Smooth muscle cell (in vitro differentiated cells): ENCODE results near the gene GPHB5. TPM values are rescaled to one million over a fixed set of nuclear protein-coding genes. Genes with fewer than 3 reads are reported as not detected.

ENCODE experiments used
- DNase-seq: peaks from one replicate; lab custom pipeline; 2025; ENCODE audit not compliant: unreplicated experiment; lab: John Stamatoyannopoulos, UW
- H2AFZ ChIP-seq: fragments of 200-600 bp; sonication (generic); 2 replicates; pipeline ENCODE4 v1.6.0; 2016; ENCODE audit warnings: antibody characterized with exemption, low read depth, mild to moderate bottlenecking
- H3F3A ChIP-seq: fragments of 200-600 bp; sonication (generic); 2 replicates; pipeline ENCODE4 v1.6.0; 2017; ENCODE audit warnings: antibody characterized with exemption, low read depth
- H3K27ac ChIP-seq: fragments of 200-600 bp; sonication (generic); 2 replicates; pipeline ENCODE4 v1.5.1; 2016; ENCODE audit warnings: low read depth, mild to moderate bottlenecking
- H3K27me3 ChIP-seq: fragments of 200-600 bp; sonication (generic); 2 replicates; pipeline ENCODE4 v1.6.1; 2016; ENCODE audit warnings: low read depth, mild to moderate bottlenecking
- H3K36me3 ChIP-seq: fragments of 200-600 bp; sonication (generic); 2 replicates; pipeline ENCODE4 v1.5.1; 2016; ENCODE audit warnings: low read depth
- H3K4me1 ChIP-seq: fragments of 200-600 bp; sonication (generic); 2 replicates; pipeline ENCODE4 v1.5.1; 2016; ENCODE audit warnings: low read depth
- H3K4me2 ChIP-seq: fragments of 200-600 bp; sonication (generic); 2 replicates; pipeline ENCODE4 v1.6.0; 2016; ENCODE audit warnings: mild to moderate bottlenecking
- H3K4me3 ChIP-seq: fragments of 200-600 bp; sonication (generic); 2 replicates; pipeline ENCODE4 v1.5.1; 2016; ENCODE audit warnings: mild to moderate bottlenecking
- H3K79me2 ChIP-seq: fragments of 200-600 bp; sonication (generic); 2 replicates; pipeline ENCODE4 v1.6.0; 2016; ENCODE audit warnings: low read depth, mild to moderate bottlenecking
- H3K9ac ChIP-seq: fragments of 200-600 bp; sonication (generic); 2 replicates; pipeline ENCODE4 v1.6.0; 2016; ENCODE audit warnings: low read depth
- H3K9me3 ChIP-seq: fragments of 200-600 bp; sonication (generic); replicated peaks from 2 replicates; pipeline ENCODE4 v1.5.1; 2016; ENCODE audit warnings: low read depth
- H4K20me1 ChIP-seq: fragments of 200-600 bp; sonication (generic); 2 replicates; pipeline ENCODE4 v1.6.0; 2016; ENCODE audit warnings: low read depth
- CTCF ChIP-seq: fragments of 200-600 bp; sonication (generic); IDR thresholded peaks from 2 replicates; pipeline ENCODE4 v1.5.1; 2017; ENCODE audit warnings: borderline replicate concordance, mild to moderate bottlenecking, antibody characterized with exemption; ENCODE audit not compliant: insufficient read depth, poor library complexity, severe bottlenecking
- WGBS: methylation state at CpG from one replicate; pipeline ENCODE4 v1.1.7; 2016; ENCODE audit warnings: low lambda C conversion rate; 5-methylcytosine and 5-hydroxymethylcytosine counted together
- polyA plus RNA-seq: library from polyadenylated mRNA; unstranded; fragments of >200 nt; fragmentation: Nextera tagmentation; extraction: Ambion mirVana; gene quantifications from 2 replicates; pipeline ENCODE4 v1.2.1, GENCODE V29; 2016
- total RNA-seq: library from RNA; depleted of rRNA; stranded (reverse); fragments of >200 nt; gene quantifications from 2 replicates; pipeline ENCODE4 v1.2.3, GENCODE V29; 2014

GPHB5 gene
- total and polyA plus RNA-seq, 2 experiments from 2014 or later: not detected

- peaks cover 4% of the 10 kb centered on the region for H3F3A ChIP-seq
- no peak for TF ChIP-seq CTCF
- H4K20me1 ChIP-seq: no peaks in the 10 kb centered on the region
- no peak overlapping the region for H2AFZ ChIP-seq
- H3K27me3 ChIP-seq: no peaks in the 10 kb centered on the region
- H3K4me2 ChIP-seq: no peak overlapping the region
- no peaks in the 10 kb centered on the region for H3K9me3 ChIP-seq
- no peak overlapping the region for H3K27ac ChIP-seq
- H3K36me3 ChIP-seq: no peaks in the 10 kb centered on the region
- H3K4me3 ChIP-seq: no peak overlapping the region
- WGBS: 65% methylated on average over 2 of the region's 2 CpGs
- no peaks in the 10 kb centered on the region for H3K4me1 ChIP-seq
- no peak for DNase-seq
- H3K79me2 ChIP-seq: no peaks in the 10 kb centered on the region
- no peak overlapping the region for H3K9ac ChIP-seq
Observed at GRCh38 chr14:63277591-63278183, 41.0 kb downstream of the GPHB5 start.

GRCh38 chr14:63276492-63277342 lies 42.0 kb downstream of the GPHB5 start:
- Histone ChIP-seq H3K4me3 (no peak overlapping the region), H3K9ac (no peak overlapping the region), H3K4me2 (no peak overlapping the region), H3K79me2 (no peaks in the 10 kb centered on the region), H3K4me1 (no peaks in the 10 kb centered on the region), H3K27ac (no peak overlapping the region), H3K36me3 (no peaks in the 10 kb centered on the region), H3F3A (no peaks in the 10 kb centered on the region), H2AFZ (no peak overlapping the region), H3K9me3 (no peaks in the 10 kb centered on the region), H4K20me1 (no peaks in the 10 kb centered on the region), H3K27me3 (no peaks in the 10 kb centered on the region)
- DNase-seq: no peak
- TF ChIP-seq CTCF: peak; percentile 98
- 55% methylated on average over 5 of the region's 5 CpGs for WGBS

- Histone ChIP-seq H3K36me3 (no peaks in the 10 kb centered on the region), H3K4me3 (no peak overlapping the region), H3K79me2 (no peaks in the 10 kb centered on the region), H3K4me1 (no peaks in the 10 kb centered on the region), H3K4me2 (no peak overlapping the region), H3K9ac (no peak overlapping the region), H3F3A (no peaks in the 10 kb centered on the region), H3K9me3 (no peaks in the 10 kb centered on the region), H3K27ac (no peak overlapping the region), H2AFZ (no peak overlapping the region), H4K20me1 (no peaks in the 10 kb centered on the region), H3K27me3 (no peaks in the 10 kb centered on the region)
- DNase-seq: no peak
- no peak for TF ChIP-seq CTCF
- 65% methylated on average over 4 of the region's 4 CpGs for WGBS
Observed at GRCh38 chr14:63276016-63276415, 42.7 kb downstream of the GPHB5 start.
